H7 (cell line): ENCODE data around the gene BAZ1B. TPM values are rescaled to one million over a fixed set of nuclear protein-coding genes. Genes with fewer than 3 reads are reported as not detected.
"Not testable (repeated sequence)": the region's sequence is repeated elsewhere in the genome, so short reads cannot be mapped to it uniquely, and the experiment has no call there.

Source experiments
- DNase-seq: peaks from one replicate; pipeline ENCODE4 v3.0.0; 2012
- H3K27me3 ChIP-seq: 2 replicates; pipeline ENCODE4 v1.6.0; 2011; ENCODE audit warnings: mild to moderate bottlenecking, low read length; ENCODE audit not compliant: control insufficient read depth, insufficient read depth
- H3K36me3 ChIP-seq: replicated peaks from 2 replicates; pipeline ENCODE4 v1.5.1; 2011; ENCODE audit warnings: low read length; ENCODE audit not compliant: control insufficient read depth, insufficient read depth
- H3K4me3 ChIP-seq: 2 replicates; pipeline ENCODE4 v1.5.1; 2011; ENCODE audit warnings: low read depth, mild to moderate bottlenecking, control low read depth, low read length, moderate library complexity; ENCODE audit not compliant: insufficient read depth
- total RNA-seq: library from RNA; depleted of rRNA; stranded (reverse); fragments of >200 nt; shearing (Covaris generic); gene quantifications from 2 replicates; pipeline ENCODE4 v1.2.3, GENCODE V29; 2014; rRNA removed

BAZ1B gene, protein sequence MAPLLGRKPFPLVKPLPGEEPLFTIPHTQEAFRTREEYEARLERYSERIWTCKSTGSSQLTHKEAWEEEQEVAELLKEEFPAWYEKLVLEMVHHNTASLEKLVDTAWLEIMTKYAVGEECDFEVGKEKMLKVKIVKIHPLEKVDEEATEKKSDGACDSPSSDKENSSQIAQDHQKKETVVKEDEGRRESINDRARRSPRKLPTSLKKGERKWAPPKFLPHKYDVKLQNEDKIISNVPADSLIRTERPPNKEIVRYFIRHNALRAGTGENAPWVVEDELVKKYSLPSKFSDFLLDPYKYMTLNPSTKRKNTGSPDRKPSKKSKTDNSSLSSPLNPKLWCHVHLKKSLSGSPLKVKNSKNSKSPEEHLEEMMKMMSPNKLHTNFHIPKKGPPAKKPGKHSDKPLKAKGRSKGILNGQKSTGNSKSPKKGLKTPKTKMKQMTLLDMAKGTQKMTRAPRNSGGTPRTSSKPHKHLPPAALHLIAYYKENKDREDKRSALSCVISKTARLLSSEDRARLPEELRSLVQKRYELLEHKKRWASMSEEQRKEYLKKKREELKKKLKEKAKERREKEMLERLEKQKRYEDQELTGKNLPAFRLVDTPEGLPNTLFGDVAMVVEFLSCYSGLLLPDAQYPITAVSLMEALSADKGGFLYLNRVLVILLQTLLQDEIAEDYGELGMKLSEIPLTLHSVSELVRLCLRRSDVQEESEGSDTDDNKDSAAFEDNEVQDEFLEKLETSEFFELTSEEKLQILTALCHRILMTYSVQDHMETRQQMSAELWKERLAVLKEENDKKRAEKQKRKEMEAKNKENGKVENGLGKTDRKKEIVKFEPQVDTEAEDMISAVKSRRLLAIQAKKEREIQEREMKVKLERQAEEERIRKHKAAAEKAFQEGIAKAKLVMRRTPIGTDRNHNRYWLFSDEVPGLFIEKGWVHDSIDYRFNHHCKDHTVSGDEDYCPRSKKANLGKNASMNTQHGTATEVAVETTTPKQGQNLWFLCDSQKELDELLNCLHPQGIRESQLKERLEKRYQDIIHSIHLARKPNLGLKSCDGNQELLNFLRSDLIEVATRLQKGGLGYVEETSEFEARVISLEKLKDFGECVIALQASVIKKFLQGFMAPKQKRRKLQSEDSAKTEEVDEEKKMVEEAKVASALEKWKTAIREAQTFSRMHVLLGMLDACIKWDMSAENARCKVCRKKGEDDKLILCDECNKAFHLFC (N-terminal part only)
- 44.6 and 57.9 TPM in 2 replicates for total RNA-seq

DNA sequence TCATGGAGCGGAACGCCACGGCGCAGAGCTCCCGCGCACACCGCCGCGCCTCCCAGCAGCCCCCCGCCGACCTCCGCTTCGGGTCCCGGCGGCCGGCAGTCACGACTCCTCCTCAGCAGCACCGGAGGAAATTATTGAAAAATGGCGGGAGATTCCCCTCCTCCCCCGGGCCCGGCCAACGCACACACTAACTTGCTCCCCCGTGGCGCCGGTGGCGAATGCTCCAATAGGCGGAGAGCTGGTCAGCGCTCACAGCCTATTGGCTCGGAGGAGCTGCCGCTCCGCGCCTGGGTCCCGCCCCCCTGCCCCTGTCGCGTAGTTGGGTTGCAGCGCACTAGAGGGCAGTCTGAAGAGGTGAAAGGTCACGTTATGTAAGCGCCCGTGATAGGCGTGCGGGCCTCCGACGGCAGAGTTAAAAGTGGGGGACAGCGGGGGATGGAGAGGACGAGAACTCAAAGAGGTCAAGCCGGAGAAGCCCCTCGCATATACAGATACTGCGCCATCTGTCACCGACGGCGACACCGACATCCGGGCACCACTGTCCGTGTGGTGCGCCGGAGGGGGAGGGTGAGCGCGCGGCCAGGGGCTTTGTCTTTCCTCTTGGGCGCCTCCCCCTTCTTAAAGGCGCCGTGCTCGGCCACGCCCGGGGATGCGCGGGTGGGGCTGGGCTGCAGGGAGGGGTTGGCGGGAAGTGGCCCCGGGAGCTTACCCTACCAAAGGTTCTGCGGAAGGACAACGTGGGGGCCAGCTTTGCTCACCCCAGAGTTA, at the start of gene BAZ1B:
Gene BAZ1B, minus strand, starts transcription at position 189 of the 768 bp plus-strand sequence. CDS start 360 bp downstream, outside the sequence.
- no peaks in the 10 kb centered on the region for H3K27me3 ChIP-seq
- H3K4me3 ChIP-seq, result peak within 1 kb of the TSS; percentile 77
- peaks cover 5% of the 10 kb centered on the region for H3K36me3 ChIP-seq
- peak; percentile 99 for DNase-seq

DNA sequence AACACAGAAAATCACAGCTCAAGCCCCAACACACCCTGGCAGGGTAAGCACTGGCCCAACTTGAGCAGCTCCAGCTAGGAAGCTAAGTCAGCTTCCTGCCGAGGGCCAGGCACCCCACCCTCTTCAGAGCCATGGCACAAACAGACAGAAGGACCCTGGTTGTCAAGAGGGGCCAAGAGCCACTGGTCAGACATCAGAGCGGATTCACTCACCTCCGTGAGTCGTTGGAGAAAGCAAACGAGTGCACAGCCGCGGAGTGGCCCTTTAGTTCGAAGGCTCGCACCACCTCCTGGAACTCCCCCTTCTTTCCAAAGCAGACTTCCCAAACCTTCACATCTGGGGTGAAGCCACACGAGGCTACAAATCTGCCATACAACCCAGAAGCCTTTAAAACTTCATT, 48.9 kb upstream of the BAZ1B start:
- no peak for DNase-seq
- peaks cover 35% of the 10 kb centered on the region for H3K36me3 ChIP-seq

DNA sequence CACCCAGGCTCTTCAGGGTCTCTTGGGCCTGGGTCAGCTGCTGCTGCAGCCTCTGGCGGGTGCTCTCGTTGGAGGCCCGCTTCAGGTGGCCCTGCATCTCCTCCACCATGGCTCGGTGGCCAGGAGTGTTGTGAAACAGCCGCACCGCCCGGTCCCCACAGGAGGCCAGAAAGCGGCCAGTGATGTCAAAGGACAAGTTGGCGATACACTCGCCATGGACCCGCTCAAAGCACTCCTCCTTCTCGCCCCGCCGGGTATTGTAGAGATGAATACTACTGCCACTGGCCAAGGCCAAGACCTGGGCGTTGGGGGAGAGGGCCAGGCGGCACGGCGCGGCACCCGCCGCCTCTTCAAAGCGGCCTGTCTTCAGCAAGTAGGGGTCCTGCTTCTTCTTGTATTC, 48.4 kb upstream of the BAZ1B start:
- DNase-seq, result no peak
- H3K27me3 ChIP-seq, result no peaks in the 10 kb centered on the region
- peaks cover 35% of the 10 kb centered on the region for H3K36me3 ChIP-seq
- no peak overlapping the region for H3K4me3 ChIP-seq

More for the DNA sequence above, 48.9 kb upstream of the BAZ1B start:
- Histone ChIP-seq H3K27me3 (no peaks in the 10 kb centered on the region), H3K4me3 (no peak overlapping the region)

DNA sequence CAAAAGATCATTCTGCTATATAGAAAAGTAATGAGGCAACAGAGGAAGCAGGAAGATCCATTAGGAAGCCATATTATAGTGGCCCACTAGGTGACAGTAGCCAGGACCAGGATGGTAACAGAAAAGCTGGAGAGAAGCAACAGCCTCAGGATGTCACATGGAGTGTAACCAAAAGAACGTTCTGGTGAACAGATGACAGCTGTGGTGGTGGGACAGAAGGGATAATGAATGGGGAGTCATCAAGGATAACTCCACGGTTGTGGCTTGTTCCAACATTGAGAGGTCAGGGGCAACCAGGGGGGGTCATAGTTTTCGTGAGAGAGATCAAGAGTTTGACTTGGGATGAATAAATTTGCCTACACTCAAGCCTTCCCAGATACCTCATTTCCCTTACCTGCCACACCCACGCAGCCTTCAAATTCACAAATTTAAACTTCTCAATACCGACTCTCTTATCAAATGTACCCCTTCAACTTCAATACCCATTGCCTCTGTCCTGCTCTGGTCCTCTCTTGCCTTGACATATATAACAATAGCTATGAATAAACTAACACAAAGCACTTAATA, 47.0 kb upstream of the BAZ1B start:
- no peaks in the 10 kb centered on the region for H3K27me3 ChIP-seq
- peaks cover 31% of the 10 kb centered on the region for H3K36me3 ChIP-seq
- DNase-seq, result no peak
- H3K4me3 ChIP-seq, result no peak overlapping the region

DNA sequence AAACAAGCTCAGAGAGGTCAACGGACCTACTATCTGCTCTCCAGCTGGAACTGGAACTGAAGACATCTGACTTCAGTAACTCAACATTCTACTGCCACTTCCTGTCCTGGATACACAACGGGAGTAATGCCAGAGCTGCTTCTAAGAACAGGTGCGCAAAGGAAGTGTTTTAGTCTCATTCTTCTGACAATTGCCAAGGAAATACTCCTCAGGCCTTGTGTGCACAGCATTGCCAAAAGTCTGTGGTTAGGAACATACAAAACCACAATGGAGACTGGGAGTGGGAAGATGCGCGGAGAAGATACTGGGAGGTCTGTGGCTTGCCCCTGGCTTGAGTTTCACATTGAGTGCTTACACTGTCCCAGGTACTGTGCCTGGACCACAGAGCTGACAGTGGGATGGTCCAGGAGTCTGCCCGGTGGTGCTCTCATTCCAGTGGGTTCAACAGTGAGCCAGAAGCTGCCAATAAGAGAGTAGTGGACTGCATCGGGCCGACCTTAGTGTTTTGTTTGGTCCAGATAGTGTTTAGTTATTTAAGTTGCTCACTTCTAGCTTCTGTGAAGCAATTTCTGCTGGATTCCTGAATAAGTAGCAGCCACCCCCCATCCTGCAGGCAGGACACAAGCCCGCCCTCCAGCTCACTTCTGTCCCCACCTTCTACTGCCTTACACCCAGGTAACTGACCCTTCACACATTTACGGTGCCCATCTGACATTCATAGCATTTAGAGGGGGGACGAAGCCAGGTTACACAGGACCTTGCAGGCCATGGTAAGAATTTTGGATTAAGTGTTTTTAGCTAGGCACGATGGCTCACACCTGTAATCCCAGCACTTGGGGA, 46.0 kb upstream of the BAZ1B start:
- Histone ChIP-seq H3K4me3 (no peak overlapping the region), H3K36me3 (peaks cover 20% of the 10 kb centered on the region), H3K27me3 (no peaks in the 10 kb centered on the region)
- no peak for DNase-seq

DNA sequence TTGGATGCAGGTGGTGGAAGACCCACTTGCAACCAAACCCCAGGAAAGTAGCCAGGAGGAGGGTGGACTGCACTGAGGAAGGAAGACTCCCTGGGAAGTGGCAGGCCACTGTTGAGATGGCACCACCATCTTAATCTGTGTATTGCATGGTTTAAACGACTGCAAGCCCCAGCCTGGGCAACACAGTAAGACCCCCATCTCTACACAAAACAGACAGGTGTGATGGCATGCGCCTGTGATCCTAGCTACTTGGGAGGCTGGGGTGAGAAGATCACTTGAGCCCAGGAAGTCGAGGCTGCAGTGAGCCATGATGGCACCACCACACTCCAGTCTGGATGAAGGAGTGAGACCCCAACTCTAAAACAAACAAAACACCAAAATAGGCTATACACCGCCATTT, 45.0 kb upstream of the BAZ1B start:
- no peaks in the 10 kb centered on the region for H3K27me3 ChIP-seq
- H3K36me3 ChIP-seq, result peaks cover 13% of the 10 kb centered on the region
- H3K4me3 ChIP-seq, result no peak overlapping the region
- DNase-seq, result no peak

DNA sequence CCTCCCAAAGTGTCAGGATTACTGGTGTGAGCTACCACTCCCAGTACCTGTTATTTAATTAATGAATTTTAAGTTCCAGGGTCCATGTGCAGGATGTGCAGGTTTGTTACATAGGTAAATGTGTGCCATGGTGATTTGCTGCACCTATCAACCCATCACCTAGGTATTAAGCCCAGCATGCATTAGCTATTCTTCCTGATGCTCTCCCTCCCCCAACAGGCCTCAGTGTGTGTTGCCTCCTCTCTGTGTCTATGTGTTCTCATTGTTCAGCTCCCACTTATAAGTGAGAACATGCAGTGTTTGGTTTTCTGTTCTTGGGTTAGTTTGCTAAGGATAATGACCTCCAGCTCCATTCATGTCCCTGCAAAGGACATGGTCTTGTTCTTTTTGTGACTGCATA, 44.3 kb upstream of the BAZ1B start:
- H3K4me3 ChIP-seq, DNase-seq, H3K27me3 ChIP-seq: not testable (repeated sequence)
- peaks cover 13% of the 10 kb centered on the region for H3K36me3 ChIP-seq

DNA sequence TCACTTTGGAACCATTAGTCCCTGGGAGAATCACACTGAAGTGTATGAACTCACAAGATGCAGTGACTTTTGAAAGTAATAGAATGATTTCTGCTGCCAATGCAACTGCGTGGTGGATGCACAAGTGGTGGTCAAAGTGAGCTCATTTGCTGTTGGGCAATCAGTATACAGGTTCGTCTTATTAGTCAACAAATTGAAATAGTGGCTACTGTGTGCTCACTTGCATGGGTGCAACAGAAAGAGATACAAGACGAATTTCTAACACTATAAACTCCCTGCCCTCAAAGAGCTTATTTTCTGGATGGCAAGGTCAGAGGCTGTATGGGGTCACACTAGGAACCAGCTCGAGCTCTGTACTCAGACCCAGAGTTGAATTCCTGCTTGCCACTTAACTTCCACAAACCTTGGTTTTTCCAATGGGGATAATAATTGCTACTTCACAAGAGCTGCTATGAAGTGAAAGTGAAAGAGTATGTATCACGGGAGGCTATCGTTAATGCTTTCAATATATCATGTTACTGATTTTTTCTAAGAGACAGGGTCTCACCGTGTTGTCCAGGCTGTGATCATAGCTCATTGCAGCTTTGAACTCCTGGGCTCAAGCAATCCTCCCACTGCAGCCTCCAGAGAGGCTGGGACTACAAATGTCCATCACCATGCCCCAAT, 43.7 kb upstream of the BAZ1B start:
- H3K36me3 ChIP-seq, result peaks cover 8% of the 10 kb centered on the region
- no peaks in the 10 kb centered on the region for H3K27me3 ChIP-seq
- H3K4me3 ChIP-seq, result no peak overlapping the region
- no peak for DNase-seq

DNA sequence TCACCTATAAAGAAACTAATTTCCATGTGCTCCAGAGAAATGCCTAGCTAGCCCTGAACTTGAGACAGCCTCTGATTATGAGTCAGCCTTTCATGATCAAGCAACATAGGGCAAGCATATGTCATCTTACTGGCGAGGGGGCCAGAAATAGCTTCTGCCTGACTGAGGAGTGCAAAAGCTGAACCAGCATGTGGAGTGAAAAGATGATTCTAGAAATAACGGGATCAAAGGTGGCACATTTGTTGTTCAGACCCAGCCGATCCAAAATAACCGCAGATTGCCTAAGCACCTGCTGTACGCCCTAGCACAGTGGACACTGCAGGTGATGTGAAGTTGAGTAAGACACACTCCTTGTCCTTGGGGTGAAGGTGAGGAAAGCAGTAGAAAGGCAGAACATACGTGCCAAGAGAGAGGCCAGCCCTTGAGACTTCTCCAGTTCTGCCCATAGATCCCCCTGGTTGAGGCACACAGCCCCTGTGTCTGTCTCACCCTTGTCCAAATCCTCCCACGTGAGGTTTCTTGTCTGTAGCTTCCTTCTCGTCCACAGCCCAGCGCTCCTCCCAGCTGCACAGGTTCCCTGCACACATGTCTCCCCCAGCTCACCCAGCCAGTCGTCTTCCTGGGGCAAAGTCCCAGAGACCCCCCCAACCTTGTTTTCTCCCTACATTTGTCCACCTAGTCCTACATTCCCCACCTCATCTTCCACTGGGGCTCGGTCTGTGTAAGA, 38.2 kb upstream of the BAZ1B start:
- Histone ChIP-seq H3K27me3 (peaks cover 6% of the 10 kb centered on the region), H3K4me3 (no peak overlapping the region), H3K36me3 (no peaks in the 10 kb centered on the region)
- DNase-seq, result no peak

DNA sequence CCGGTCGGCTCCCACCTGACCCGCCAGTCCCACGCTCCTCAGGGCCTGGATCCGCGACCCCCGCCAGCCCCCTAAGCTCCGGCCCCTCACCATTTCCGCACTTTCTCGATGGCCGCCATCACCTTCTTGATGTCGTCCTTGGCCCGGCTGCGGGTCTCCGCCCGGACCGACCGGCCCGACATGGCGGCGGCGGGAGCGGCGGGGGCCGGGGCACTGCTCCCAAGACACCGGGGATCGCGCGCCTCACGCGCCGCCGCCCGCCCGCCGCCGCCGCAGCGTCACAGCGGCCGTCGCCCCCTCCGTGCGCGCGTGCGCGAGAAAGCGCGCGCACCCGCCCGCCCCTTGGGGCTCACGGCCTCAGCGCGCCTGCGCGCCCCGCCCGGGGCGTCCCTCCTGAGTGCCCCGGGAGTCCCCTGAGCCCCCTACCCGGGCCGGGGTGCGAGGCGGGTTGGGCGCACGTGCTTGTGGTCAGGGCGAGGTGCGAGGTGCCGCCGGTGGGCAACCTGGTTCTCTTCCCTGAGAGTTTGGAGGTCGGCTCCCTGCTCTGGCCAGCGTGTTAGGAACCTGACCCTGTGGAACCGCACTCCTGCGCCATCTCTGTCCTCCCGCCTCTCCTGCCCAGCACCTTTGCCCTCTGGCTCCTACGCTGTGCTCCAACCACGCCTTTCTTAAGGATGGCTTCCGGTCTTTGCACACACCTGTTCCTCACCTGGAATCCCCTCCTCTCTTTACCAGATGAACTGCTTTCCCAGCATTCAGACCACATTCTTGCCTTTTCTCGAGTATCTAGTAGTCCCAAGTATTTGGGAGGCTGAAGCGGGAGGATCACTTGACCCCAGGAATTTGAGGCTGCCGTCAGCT, 35.5 kb upstream of the BAZ1B start, which contains the start of gene BCL7B:
Gene BCL7B, minus strand, starts transcription at position 294 of the 861 bp plus-strand sequence. Its CDS starts 112 bp downstream, at position 182.
- Histone ChIP-seq H3K36me3 (no peaks in the 10 kb centered on the region; the same call in 1 of the 2 replicates), H3K4me3 (peak within 1 kb of the TSS; percentile 80), H3K27me3 (peaks cover 6% of the 10 kb centered on the region)
- peak; percentile 99 for DNase-seq

DNA sequence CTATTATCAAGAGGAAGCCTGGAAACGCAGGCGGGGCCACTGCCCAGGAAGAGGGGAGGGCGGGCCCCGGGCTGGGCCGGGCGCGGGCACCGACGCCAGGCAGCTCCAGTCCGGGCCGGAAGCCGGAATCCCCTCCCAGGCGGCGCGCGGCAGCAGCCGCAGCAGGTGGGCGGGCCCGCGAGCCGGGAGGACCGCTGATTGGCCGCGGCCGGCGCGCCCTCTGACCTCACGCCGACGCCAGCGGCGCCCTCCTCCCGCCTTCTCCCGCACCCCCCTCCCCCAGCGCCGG, 35.0 kb upstream of the BAZ1B start:
- no peaks in the 10 kb centered on the region; the same call in 1 of the 2 replicates for H3K36me3 ChIP-seq
- peaks cover 6% of the 10 kb centered on the region for H3K27me3 ChIP-seq
- H3K4me3 ChIP-seq, result peak overlapping the region; percentile 80
- DNase-seq, result peak; percentile 99
